Kidney glomerular epithelial cell (primary cell): ENCODE measurements around the gene FGFR2.

Source experiments
- DNase-seq: peaks from one replicate; lab custom pipeline; 2025; lab: John Stamatoyannopoulos, UW

Gene FGFR2

GRCh38 chr10:121598263-121599249, at the start of gene FGFR2:
Gene FGFR2, minus strand, starts transcription at chr10:121598444. Its CDS starts 4,627 bp downstream, at chr10:121593817.
- DNase-seq: peak; percentile 53

- DNase-seq: no peak
These were observed 49.2 kb upstream of the FGFR2 start for GRCh38 chr10:121647401-121647800.

GRCh38 chr10:121645696-121646095, 47.5 kb upstream of the FGFR2 start:
- DNase-seq: no peak

GRCh38 chr10:121644501-121644900, 46.3 kb upstream of the FGFR2 start:
- no peak for DNase-seq

- no peak for DNase-seq
These were observed 42.0 kb upstream of the FGFR2 start for GRCh38 chr10:121640266-121640665.

- no peak for DNase-seq
These were observed 41.2 kb upstream of the FGFR2 start for GRCh38 chr10:121639416-121639815.

- no peak for DNase-seq
These were observed 39.2 kb upstream of the FGFR2 start for GRCh38 chr10:121637437-121637836.

GRCh38 chr10:121633056-121633455, 34.8 kb upstream of the FGFR2 start:
- no peak for DNase-seq

GRCh38 chr10:121631365-121632029, 33.3 kb upstream of the FGFR2 start:
- DNase-seq: no peak

GRCh38 chr10:121628859-121629258, 30.6 kb upstream of the FGFR2 start:
- DNase-seq: no peak

GRCh38 chr10:121627876-121628581, 29.8 kb upstream of the FGFR2 start:
- DNase-seq: no peak

- DNase-seq: no peak
These were observed 26.7 kb upstream of the FGFR2 start for GRCh38 chr10:121624836-121625486.

GRCh38 chr10:121618906-121619305, 20.7 kb upstream of the FGFR2 start:
- DNase-seq: no peak

- DNase-seq: no peak
These were observed 18.9 kb upstream of the FGFR2 start for GRCh38 chr10:121617176-121617575.

- no peak for DNase-seq
These were observed 18.0 kb upstream of the FGFR2 start for GRCh38 chr10:121616291-121616690.

GRCh38 chr10:121615836-121616235, 17.6 kb upstream of the FGFR2 start:
- DNase-seq: no peak

- no peak for DNase-seq
These were observed 17.2 kb upstream of the FGFR2 start for GRCh38 chr10:121615435-121615793.

- DNase-seq: no peak
These were observed 16.6 kb upstream of the FGFR2 start for GRCh38 chr10:121614613-121615434.

GRCh38 chr10:121613456-121613855, 15.2 kb upstream of the FGFR2 start:
- no peak for DNase-seq

GRCh38 chr10:121611393-121612159, 13.3 kb upstream of the FGFR2 start:
- no peak for DNase-seq
